22Rv1 (cell line): ENCODE data around the gene OVOL2.
"Not testable (repeated sequence)": the region's sequence is repeated elsewhere in the genome, so short reads cannot be mapped to it uniquely, and the experiment has no call there.

Experiments used
- H3K27ac ChIP-seq: fragments of 450-650 bp; 2 replicates; pipeline ENCODE4 v1.5.1; 2017
- ZFX ChIP-seq: fragments of 450-650 bp; IDR thresholded peaks from 2 replicates; pipeline ENCODE4 v1.6.1; 2017; ENCODE audit warnings: antibody characterized with exemption, borderline replicate concordance
- TF ChIP-seq, protein P1 (sequence below): fragments of 450-650 bp; IDR thresholded peaks from 2 replicates; pipeline ENCODE4 v1.5.1; 2017; ENCODE audit warnings: mild to moderate bottlenecking

Gene OVOL2

DNA sequence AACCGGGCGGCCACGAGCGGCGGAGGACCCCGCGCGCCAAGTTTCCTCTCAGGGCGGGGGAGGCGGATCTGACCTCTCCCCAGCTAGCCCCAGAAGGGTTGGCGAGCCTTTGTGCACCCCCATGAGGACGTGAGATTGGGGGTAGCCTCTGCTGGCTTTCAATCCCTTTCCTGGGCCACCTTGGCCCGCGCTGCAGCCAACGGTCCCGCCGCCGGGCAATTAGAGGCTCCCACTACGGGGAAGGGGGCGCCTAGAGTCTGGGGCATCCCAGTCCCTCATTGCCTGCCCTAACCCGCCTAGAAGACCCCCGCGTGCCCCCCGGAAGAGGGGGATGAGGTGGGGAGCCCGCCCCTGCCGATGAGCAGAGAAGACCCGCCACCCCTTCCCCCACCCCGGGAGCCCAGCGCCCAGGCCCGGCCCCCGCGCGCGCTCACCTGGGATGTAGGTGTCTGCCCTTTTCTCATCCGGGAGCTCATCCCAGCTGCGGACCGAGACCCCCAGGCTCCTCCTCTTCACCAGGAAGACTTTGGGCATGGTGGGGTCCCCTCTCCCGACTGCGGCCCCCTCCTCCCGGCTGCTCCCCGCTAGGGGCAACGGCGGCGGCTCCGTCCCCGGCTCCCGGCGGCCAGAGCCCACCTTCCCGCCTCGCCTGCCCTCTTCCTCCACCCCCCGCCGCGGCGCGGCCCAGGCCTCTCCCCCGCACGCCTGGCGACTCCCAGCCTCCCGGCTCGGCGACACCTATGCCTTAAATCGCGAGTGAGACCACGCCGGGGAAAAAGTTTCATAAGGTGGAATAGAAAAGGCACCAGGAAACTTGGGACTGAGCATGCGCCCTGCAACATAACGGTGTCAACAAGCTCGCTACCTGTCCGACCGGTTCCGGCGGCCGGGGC is at the start of gene OVOL2:
Gene OVOL2, minus strand, starts transcription at position 816 of the 893 bp plus-strand sequence. Its CDS starts 282 bp downstream, at position 534.
- H3K27ac ChIP-seq, result peak within 1 kb of the TSS; percentile 87
- TF ChIP-seq, protein P1, sequence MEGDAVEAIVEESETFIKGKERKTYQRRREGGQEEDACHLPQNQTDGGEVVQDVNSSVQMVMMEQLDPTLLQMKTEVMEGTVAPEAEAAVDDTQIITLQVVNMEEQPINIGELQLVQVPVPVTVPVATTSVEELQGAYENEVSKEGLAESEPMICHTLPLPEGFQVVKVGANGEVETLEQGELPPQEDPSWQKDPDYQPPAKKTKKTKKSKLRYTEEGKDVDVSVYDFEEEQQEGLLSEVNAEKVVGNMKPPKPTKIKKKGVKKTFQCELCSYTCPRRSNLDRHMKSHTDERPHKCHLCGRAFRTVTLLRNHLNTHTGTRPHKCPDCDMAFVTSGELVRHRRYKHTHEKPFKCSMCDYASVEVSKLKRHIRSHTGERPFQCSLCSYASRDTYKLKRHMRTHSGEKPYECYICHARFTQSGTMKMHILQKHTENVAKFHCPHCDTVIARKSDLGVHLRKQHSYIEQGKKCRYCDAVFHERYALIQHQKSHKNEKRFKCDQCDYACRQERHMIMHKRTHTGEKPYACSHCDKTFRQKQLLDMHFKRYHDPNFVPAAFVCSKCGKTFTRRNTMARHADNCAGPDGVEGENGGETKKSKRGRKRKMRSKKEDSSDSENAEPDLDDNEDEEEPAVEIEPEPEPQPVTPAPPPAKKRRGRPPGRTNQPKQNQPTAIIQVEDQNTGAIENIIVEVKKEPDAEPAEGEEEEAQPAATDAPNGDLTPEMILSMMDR, result no peak
- no peak for TF ChIP-seq ZFX

DNA sequence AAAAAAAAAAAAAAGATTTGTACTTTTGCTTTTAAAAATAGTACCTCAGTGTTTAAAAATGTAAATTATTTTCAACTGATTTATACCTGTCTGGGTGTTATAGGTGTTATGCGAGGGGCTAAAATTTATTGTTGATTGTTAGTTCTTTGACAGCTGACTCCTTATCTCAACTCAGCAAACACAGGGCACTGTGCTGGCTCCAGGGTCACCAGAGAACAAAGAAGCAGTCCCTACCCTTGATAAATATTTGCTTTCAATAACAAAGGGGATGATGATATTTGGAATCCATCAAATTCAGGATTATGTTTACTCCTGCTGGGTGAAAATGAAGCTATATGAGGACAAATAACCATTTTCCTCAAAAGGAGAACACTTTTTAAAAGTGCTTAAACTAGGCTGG is 45.8 kb upstream of the OVOL2 start:
- TF ChIP-seq, protein P1, result no peak
- no peak for TF ChIP-seq ZFX
- H3K27ac ChIP-seq, result no peak overlapping the region

DNA sequence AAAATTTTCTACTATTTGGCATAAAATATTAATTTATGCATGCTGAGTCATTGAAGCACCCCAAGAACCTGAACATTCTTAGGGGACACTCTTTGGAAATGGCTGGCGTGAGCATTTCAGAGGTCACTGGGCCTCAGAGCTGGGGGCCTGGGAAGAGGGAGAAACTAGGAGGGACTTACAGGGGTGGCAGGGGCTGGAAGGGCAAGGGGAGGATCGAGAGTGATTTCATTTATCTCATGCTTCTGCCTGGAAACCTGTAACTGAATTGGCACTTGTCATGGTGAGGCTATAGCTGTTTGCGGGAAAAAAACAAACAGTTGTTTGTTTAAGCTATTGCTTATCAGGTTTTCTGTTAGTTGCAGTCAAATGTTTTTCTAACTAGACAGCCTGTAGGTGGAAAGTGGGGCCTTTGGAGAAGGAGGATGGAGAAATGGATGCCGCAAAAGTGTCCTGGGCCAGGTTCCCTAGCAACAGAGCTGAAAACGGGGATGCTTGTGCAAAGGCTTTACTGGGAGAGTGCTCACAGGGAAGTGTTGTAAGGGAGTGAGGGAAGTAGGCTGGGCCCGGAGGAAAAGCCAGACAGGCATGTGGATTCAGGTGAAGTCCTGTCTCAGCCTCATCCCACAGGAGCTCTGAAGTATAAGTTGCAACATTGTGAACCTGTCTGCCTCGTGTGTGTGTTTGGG is 43.6 kb upstream of the OVOL2 start:
- no peak overlapping the region for H3K27ac ChIP-seq
- TF ChIP-seq ZFX, result no peak
- TF ChIP-seq, protein P1, result no peak

DNA sequence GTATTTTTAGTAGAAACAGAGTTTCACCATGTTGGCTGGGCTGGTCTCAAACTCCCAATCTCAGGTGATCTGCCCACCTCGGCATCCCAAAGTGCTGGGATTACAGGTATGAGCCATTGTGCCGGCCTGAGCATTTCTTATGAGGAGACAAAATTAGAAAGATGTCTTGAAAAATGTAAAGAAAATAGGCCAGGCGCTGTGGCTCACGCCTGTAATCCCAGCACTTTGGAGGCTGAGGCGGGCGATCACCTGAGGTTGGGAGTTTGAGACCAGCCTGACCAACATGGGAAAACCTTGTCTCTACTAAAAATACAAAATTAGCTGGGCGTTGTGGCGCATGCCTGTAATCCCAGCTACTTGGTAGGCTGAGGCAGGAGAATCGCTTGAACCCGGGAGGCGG is 42.9 kb upstream of the OVOL2 start:
- not testable (repeated sequence) for H3K27ac ChIP-seq

DNA sequence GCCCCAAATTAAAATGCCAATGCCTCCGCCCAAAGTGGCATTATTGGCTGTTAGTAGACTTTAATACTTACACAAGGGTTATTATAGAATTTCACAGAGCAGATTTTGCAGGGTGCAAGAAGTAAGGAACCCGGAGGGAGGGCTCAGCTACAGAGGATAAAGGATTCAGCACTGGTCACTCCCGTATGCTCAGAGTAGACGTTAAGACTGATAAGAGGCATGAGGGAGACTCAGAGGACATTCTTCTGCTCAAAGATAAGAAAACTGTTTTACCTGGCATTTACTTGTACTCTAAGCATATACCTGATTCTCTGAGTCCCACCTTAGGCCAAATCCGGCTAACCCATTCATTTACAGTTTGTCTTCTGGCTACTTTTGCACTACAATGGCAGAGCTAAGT is 36.5 kb upstream of the OVOL2 start:
- H3K27ac ChIP-seq, result no peak overlapping the region
- TF ChIP-seq ZFX, result no peak
- TF ChIP-seq, protein P1, result no peak

DNA sequence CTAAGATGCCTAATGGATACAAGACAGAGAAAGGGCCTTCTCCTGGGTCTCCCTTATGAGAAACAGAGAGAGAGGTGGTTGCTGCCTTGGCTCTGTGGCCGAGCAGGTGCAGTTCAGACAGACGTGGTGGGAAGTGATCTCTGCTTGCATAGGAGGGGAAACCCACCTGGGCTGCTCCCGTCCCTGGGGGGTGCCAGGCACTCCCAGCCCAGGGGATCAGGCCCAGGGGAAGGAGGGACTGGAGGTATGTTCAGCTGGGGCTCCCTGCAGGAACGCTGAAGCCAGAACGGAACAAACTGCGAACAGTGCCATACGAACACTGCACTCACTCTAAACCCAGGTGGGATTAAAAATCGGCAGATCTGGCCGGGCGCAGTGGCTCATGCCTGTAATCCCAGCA is 35.7 kb upstream of the OVOL2 start:
- TF ChIP-seq, protein P1, result no peak
- TF ChIP-seq ZFX, result no peak
- H3K27ac ChIP-seq, result no peak overlapping the region

DNA sequence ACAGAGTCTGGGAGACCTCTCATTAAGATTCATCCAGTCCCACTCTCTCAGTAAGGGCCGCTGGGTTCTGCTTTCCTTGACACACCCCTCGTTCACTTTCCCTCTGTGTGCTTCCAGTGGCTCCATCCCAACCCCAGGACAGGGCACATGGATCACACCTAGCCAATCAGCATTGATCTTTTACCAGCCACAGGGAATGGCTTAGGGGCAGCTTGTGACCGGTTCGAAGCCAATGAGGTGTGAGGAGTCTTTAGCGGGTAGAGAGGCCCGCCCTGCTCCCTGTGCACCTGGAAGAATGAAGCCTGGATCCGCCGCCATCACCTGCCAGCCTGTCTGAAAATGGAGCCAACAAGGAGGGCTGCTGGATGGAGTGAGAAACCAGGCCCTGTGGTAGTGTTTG is 35.2 kb upstream of the OVOL2 start:
- no peak for TF ChIP-seq ZFX
- TF ChIP-seq, protein P1, result no peak
- no peak overlapping the region for H3K27ac ChIP-seq

DNA sequence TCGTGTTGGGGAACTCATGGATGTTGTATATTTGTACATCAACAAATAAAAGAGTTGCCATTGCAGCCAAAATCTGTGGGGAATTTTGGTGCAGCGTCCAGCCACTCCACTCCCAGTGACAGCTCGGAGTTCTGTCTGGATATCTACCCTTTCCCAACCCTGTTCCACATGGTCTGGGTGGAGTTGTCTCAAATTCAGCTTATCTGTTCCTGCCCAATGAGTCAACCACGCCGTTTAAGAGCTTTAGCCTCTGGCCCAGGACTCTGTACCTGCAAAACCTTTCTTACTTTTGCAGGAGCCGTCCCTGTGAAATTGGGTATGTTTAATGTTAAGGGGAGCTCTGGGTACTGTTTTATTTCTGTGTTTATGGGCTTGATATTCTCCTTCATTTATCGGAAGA is 33.9 kb upstream of the OVOL2 start:
- TF ChIP-seq ZFX, result no peak
- TF ChIP-seq, protein P1, result no peak
- no peak overlapping the region for H3K27ac ChIP-seq
